ENCODE results near the gene SLC16A8. TPM values are rescaled to one million over a fixed set of nuclear protein-coding genes. Genes with fewer than 3 reads are reported as not detected.

The SLC16A8 gene
- polyA plus RNA-seq, 4 donors = 0.76 to 3.3 (median 1.8) TPM

- no peak for DNase-seq (ENCODE audit: low read depth in 4 of 4, low spot score in 2 of 4)
Observed at GRCh38 chr22:38032681-38033521, 51.1 kb downstream of the SLC16A8 start.

GRCh38 chr22:38031491-38031890, 52.5 kb downstream of the SLC16A8 start:
- no peak for DNase-seq (ENCODE audit: low read depth in 4 of 4, low spot score in 2 of 4)

GRCh38 chr22:38030311-38031133, 53.5 kb downstream of the SLC16A8 start:
- no peak for DNase-seq (ENCODE audit: low read depth in 4 of 4, low spot score in 2 of 4)

GRCh38 chr22:38029901-38030300, 54.1 kb downstream of the SLC16A8 start:
- no peak for DNase-seq (ENCODE audit: low read depth in 4 of 4, low spot score in 2 of 4)

GRCh38 chr22:38029370-38029769, 54.6 kb downstream of the SLC16A8 start:
- no peak for DNase-seq (ENCODE audit: low read depth in 4 of 4, low spot score in 2 of 4)

- no peak for DNase-seq (ENCODE audit: low read depth in 4 of 4, low spot score in 2 of 4)
Observed at GRCh38 chr22:38028344-38029130, 55.4 kb downstream of the SLC16A8 start.

Other genes starting within 250 kb of the SLC16A8 start
- gene ANKRD54, start 239.8 kb downstream of the SLC16A8 start, polyA plus RNA-seq (ENCODE audit: insufficient read length in 4 of 4) = 10 to 100 TPM; 21.4 to 33.0 (median 29.8) TPM
- gene EIF3L, start 234.8 kb downstream of the SLC16A8 start, polyA plus RNA-seq (ENCODE audit: insufficient read length in 4 of 4) = 1,000 to 10,000 TPM in 2 of 4 donors, 100 to 1,000 TPM in 2; 872 to 1,137 (median 1,004) TPM
- gene MICALL1, start 177.9 kb downstream of the SLC16A8 start, polyA plus RNA-seq (ENCODE audit: insufficient read length in 4 of 4) = 10 to 100 TPM; 28.3 to 32.4 (median 30.1) TPM
- 1 to 10 TPM; 4.2 to 5.8 (median 5.1) TPM for gene C22orf23, start 130.6 kb downstream of the SLC16A8 start, polyA plus RNA-seq (ENCODE audit: insufficient read length in 4 of 4)
- 10 to 100 TPM; 69.0 to 86.8 (median 73.5) TPM for gene POLR2F, start 130.5 kb downstream of the SLC16A8 start, polyA plus RNA-seq (ENCODE audit: insufficient read length in 4 of 4)
- 1 to 10 TPM; 1.0 to 2.1 (median 1.2) TPM for gene SOX10, start 99.6 kb downstream of the SLC16A8 start, polyA plus RNA-seq (ENCODE audit: insufficient read length in 4 of 4)
- gene PICK1, start 26.8 kb downstream of the SLC16A8 start, polyA plus RNA-seq (ENCODE audit: insufficient read length in 4 of 4) = 10 to 100 TPM; 25.5 to 46.4 (median 39.2) TPM
- 10 to 100 TPM in 1 of 4 donors, 1 to 10 TPM in 3; 4.9 to 11.1 (median 6.8) TPM for gene BAIAP2L2, start 26.5 kb upstream of the SLC16A8 start, polyA plus RNA-seq (ENCODE audit: insufficient read length in 4 of 4)
- gene PLA2G6, start 97.6 kb upstream of the SLC16A8 start, polyA plus RNA-seq (ENCODE audit: insufficient read length in 4 of 4) = 10 to 100 TPM; 27.6 to 72.6 (median 49.3) TPM
- gene MAFF, start 117.8 kb upstream of the SLC16A8 start, polyA plus RNA-seq (ENCODE audit: insufficient read length in 4 of 4) = 1 to 10 TPM; 3.2 to 3.9 (median 3.6) TPM
- 10 to 100 TPM; 37.9 to 48.7 (median 39.8) TPM for gene TMEM184B, start 188.8 kb upstream of the SLC16A8 start, polyA plus RNA-seq (ENCODE audit: insufficient read length in 4 of 4)
- gene CSNK1E, start 233.2 kb upstream of the SLC16A8 start, polyA plus RNA-seq (ENCODE audit: insufficient read length in 4 of 4) = 100 to 1,000 TPM; 112 to 207 (median 160) TPM